IMR-90 (cell line): ENCODE data around the gene CLCN5. TPM values are rescaled to one million over a fixed set of nuclear protein-coding genes. Genes with fewer than 3 reads are reported as not detected.

Source experiments
- ATAC-seq: fragments of 200-7000 bp; cut with Tn5 transposase; 2 replicates; pipeline ENCODE4 v1.9.1; 2020; ENCODE audit warnings: low read depth, mild to moderate bottlenecking, moderate library complexity
- BruUV-seq: library from RNA; stranded (reverse); fragments of 400-500 nt; replicated peaks from 2 replicates; lab custom pipeline; 2021; lab: Mats Ljungman, UMichigan
- CTCF ChIA-PET: fragments of 300-600 bp; formaldehyde crosslinking; extraction: SDS; loops from one replicate; lab custom pipeline; 2021; ENCODE audit warnings: antibody characterized with exemption; lab: Yijun Ruan, JAX
- POLR2A ChIA-PET: fragments of 300-600 bp; sonication (Branson Sonifier 250); formaldehyde crosslinking; loops from one replicate; lab custom pipeline; 2022; ENCODE audit warnings: antibody characterized with exemption; ENCODE audit not compliant: unreplicated experiment; lab: Charles Lee
- DNase-seq: peaks from one replicate; pipeline ENCODE4 v3.0.0; 2013
- H2AFZ ChIP-seq: replicated peaks from 2 replicates; pipeline ENCODE3; 2013; ENCODE audit warnings: low read length, mild to moderate bottlenecking; ENCODE audit not compliant: poor library complexity
- H2AK5ac ChIP-seq: 2 replicates; pipeline ENCODE4 v1.6.1; 2013; ENCODE audit warnings: low read depth, low read length, inconsistent platforms
- H2AK9ac ChIP-seq: replicated peaks from 2 replicates; pipeline ENCODE3; 2013; ENCODE audit warnings: mild to moderate bottlenecking, low read depth, low read length, moderate library complexity; ENCODE audit not compliant: poor library complexity
- H2BK120ac ChIP-seq: 2 replicates; pipeline ENCODE4 v1.6.1; 2013; ENCODE audit warnings: low read depth, low read length, inconsistent platforms
- H2BK15ac ChIP-seq: 3 replicates; pipeline ENCODE4 v1.6.1; 2013; ENCODE audit warnings: low read depth, low read length, inconsistent platforms
- H2BK20ac ChIP-seq: 2 replicates; pipeline ENCODE4 v1.6.1; 2013; ENCODE audit warnings: low read depth, mild to moderate bottlenecking, inconsistent platforms, low read length, moderate library complexity
- H2BK5ac ChIP-seq: 2 replicates; pipeline ENCODE4 v1.6.1; 2013; ENCODE audit warnings: mild to moderate bottlenecking, low read depth, low read length, inconsistent platforms; ENCODE audit not compliant: poor library complexity, severe bottlenecking
- H3K14ac ChIP-seq: replicated peaks from 2 replicates; pipeline ENCODE4 v1.6.1; 2013; ENCODE audit warnings: low read depth, low read length, inconsistent platforms
- H3K18ac ChIP-seq: 2 replicates; pipeline ENCODE4 v1.6.1; 2013; ENCODE audit warnings: low read depth, low read length, control low read depth
- H3K23ac ChIP-seq: 2 replicates; pipeline ENCODE4 v1.6.1; 2013; ENCODE audit warnings: low read depth, low read length, inconsistent platforms
- H3K27ac ChIP-seq: 2 replicates; pipeline ENCODE4 v1.5.1; 2013; ENCODE audit warnings: mild to moderate bottlenecking, control low read depth, low read length; ENCODE audit not compliant: insufficient read depth
- H3K27me3 ChIP-seq: 2 replicates; pipeline ENCODE4 v1.6.1; 2013; ENCODE audit warnings: low read length; ENCODE audit not compliant: control insufficient read depth, insufficient read depth
- H3K36me3 ChIP-seq: 2 replicates; pipeline ENCODE4 v1.6.1; 2013; ENCODE audit warnings: low read length, mixed read lengths; ENCODE audit not compliant: control insufficient read depth, insufficient read depth
- H3K4ac ChIP-seq: 2 replicates; pipeline ENCODE4 v1.6.1; 2013; ENCODE audit warnings: low read depth, low read length, inconsistent platforms
- H3K4me1 ChIP-seq: 2 replicates; pipeline ENCODE4 v1.6.1; 2013; ENCODE audit warnings: low read length, mixed read lengths; ENCODE audit not compliant: control insufficient read depth, insufficient read depth
- H3K4me2 ChIP-seq: 2 replicates; pipeline ENCODE4 v1.6.1; 2013; ENCODE audit warnings: low read depth, mild to moderate bottlenecking, control low read depth, low read length, moderate library complexity
- H3K4me3 ChIP-seq: 2 replicates; pipeline ENCODE4 v1.5.1; 2013; ENCODE audit warnings: low read depth, mild to moderate bottlenecking, control low read depth, low read length, moderate library complexity; ENCODE audit not compliant: insufficient read depth
- H3K56ac ChIP-seq: 2 replicates; pipeline ENCODE4 v1.6.1; 2013; ENCODE audit warnings: low read length, inconsistent platforms; ENCODE audit not compliant: insufficient read depth; ENCODE audit errors: extremely low read depth
- H3K79me1 ChIP-seq, 2 experiments: 2 replicates each; pipeline ENCODE4 v1.6.1; 2013; ENCODE audit warnings: low read length in 2 of 2, inconsistent platforms in 1 of 2, low read depth in 1 of 2
- H3K9ac ChIP-seq: 2 replicates; pipeline ENCODE4 v1.6.1; 2013; ENCODE audit warnings: low read depth, low read length, control low read depth
- H3K9me1 ChIP-seq: 2 replicates; pipeline ENCODE4 v1.6.1; 2013; ENCODE audit warnings: low read length, inconsistent platforms; ENCODE audit not compliant: insufficient read depth
- H3K9me3 ChIP-seq: 2 replicates; pipeline ENCODE4 v1.6.1; 2013; ENCODE audit warnings: low read length; ENCODE audit not compliant: control insufficient read depth, insufficient read depth
- H4K20me1 ChIP-seq: 2 replicates; pipeline ENCODE4 v1.6.1; 2013; ENCODE audit warnings: low read length, inconsistent platforms; ENCODE audit not compliant: insufficient read depth
- H4K5ac ChIP-seq: 2 replicates; pipeline ENCODE4 v1.6.1; 2013; ENCODE audit warnings: mild to moderate bottlenecking, low read depth, low read length, control low read depth
- H4K8ac ChIP-seq, 2 experiments: 2 replicates each; pipeline ENCODE4 v1.6.1; 2013; ENCODE audit warnings: low read depth in 2 of 2, low read length in 2 of 2, control low read depth in 1 of 2, inconsistent platforms in 1 of 2
- H4K91ac ChIP-seq: 2 replicates; pipeline ENCODE4 v1.6.1; 2013; ENCODE audit warnings: low read depth, low read length, inconsistent platforms; ENCODE audit not compliant: insufficient read depth
- CEBPB ChIP-seq: IDR thresholded peaks from 2 replicates; pipeline ENCODE4 v1.6.1; 2012; ENCODE audit warnings: low read depth, low read length, improper control_type of control experiment
- WGBS, 2 experiments: methylation state at CpG; one replicate each; pipeline versions ENCODE4 v1.1.5 to v1.1.7; 2013; ENCODE audit warnings: missing lambda C conversion rate in 2 of 2; ENCODE audit not compliant: insufficient read length in 1 of 2; ENCODE audit errors: extremely low coverage in 2 of 2; 5-methylcytosine and 5-hydroxymethylcytosine counted together
- dilution Hi-C: fragments of 300-500 bp; cut with HindIII; formaldehyde crosslinking; loops from one replicate; pipeline ENCODE4 v1.14.3; 2018; ENCODE audit warnings: low sequenced_read_pairs; ENCODE audit not compliant: unreplicated experiment
- in situ Hi-C: fragments of 300-500 bp; cut with MboI; formaldehyde crosslinking; loops from 3 replicates; pipeline ENCODE4 v1.14.3; 2019; ENCODE audit warnings: low sequenced_read_pairs, inconsistent platforms, mixed read lengths
- intact Hi-C: fragments of 100-400 bp; cut with micrococcal nuclease; formaldehyde crosslinking; loops from 2 replicates; pipeline ENCODE4 v1.10.0; 2022
- polyA plus RNA-seq, 3 experiments: library from polyadenylated mRNA; depleted of rRNA; stranded (reverse); fragments of >200 nt; gene quantifications; 2 replicates each; pipeline ENCODE4 v1.2.3, GENCODE V29; 2012; ENCODE audit warnings: low replicate concordance in 1 of 3
- total RNA-seq: library from RNA; depleted of rRNA; stranded (reverse); fragments of >200 nt; gene quantifications from 2 replicates; pipeline ENCODE4 v1.2.3, GENCODE V29; 2012

The CLCN5 gene
- total and polyA plus RNA-seq, 2 of the 4 experiments (the other 2 are of a cell fraction), result 1.4 to 5.9 TPM

- DNase-seq (no peak), ATAC-seq (no peak)
- no peak overlapping the region for H2BK5ac ChIP-seq
- H3K14ac ChIP-seq, result no peak overlapping the region
- H3K56ac ChIP-seq, result no peak overlapping the region
- no TSS peak for BruUV-seq
- WGBS, 2 experiments, result 33% methylated on average over 1 of the region's 1 CpG; no CpG with 5 or more reads in 1 of the 2 experiments
- no peak overlapping the region for H2AK9ac ChIP-seq
- H3K9me1 ChIP-seq, result no peaks in the 10 kb centered on the region
- dilution Hi-C loops (no loop called here), in situ Hi-C loops (no loop called here), intact Hi-C loops (no loop called here)
- ChIA-PET CTCF (no interaction called here), POLR2A (no interaction called here)
- no peak overlapping the region for H4K8ac ChIP-seq
- no peak for TF ChIP-seq CEBPB
- no peak overlapping the region for H3K4me2 ChIP-seq
- no peak overlapping the region for H3K18ac ChIP-seq
- H3K23ac ChIP-seq, result no peak overlapping the region
- no peak overlapping the region for H2BK20ac ChIP-seq
- no peak overlapping the region for H2BK15ac ChIP-seq
- H3K9me3 ChIP-seq, result no peaks in the 10 kb centered on the region
- H2AK5ac ChIP-seq, result no peak overlapping the region
- no peaks in the 10 kb centered on the region for H4K20me1 ChIP-seq
- H3K4me3 ChIP-seq, result no peak overlapping the region
- H3K36me3 ChIP-seq, result no peaks in the 10 kb centered on the region
- no peak overlapping the region for H3K4ac ChIP-seq
- no peaks in the 10 kb centered on the region for H3K4me1 ChIP-seq
- no peak overlapping the region for H4K91ac ChIP-seq
- H4K5ac ChIP-seq, result no peak overlapping the region
- H2BK120ac ChIP-seq, result no peak overlapping the region
- H3K79me1 ChIP-seq, result no peaks in the 10 kb centered on the region
- H3K27me3 ChIP-seq, result peaks cover 2% of the 10 kb centered on the region
- no peak overlapping the region for H2AFZ ChIP-seq
- H3K27ac ChIP-seq, result no peak overlapping the region
- H3K9ac ChIP-seq, result no peak overlapping the region
Measured at GRCh38 chrX:49993661-49994060, 71.3 kb downstream of the CLCN5 start.
